Gastrocnemius medialis (tissue), 4 donors: ENCODE measurements around the gene ABTB2. TPM values are rescaled to one million over a fixed set of nuclear protein-coding genes. Genes with fewer than 3 reads are reported as not detected.

ENCODE experiments used
- ATAC-seq, 2 donors: fragments of 150-250 bp; one replicate each; pipeline ENCODE4 v1.9.1; 2016
- DNase-seq, 2 donors: peaks; one replicate each; pipeline ENCODE4 v3.0.0-alpha.2; 2019
- H3K27ac ChIP-seq, 4 donors: fragments of 200-600 bp; sonication (generic); 1 replicate in 1 of 4; 2 replicates in 3 of 4; pipeline ENCODE4 v1.5.1; 2016 to 2018; ENCODE audit warnings: mild to moderate bottlenecking in 2 of 4, moderate library complexity in 1 of 4
- H3K27me3 ChIP-seq, 3 donors: fragments of 200-600 bp; sonication (generic) in 2 of 3; 1 replicate in 1 of 3; 2 replicates in 2 of 3; pipeline versions ENCODE4 v1.5.1 to v1.6.0; 2016 to 2019; ENCODE audit warnings: mild to moderate bottlenecking in 1 of 3, moderate library complexity in 1 of 3
- H3K36me3 ChIP-seq, 2 donors: fragments of 200-600 bp; sonication (generic) in 1 of 2; one replicate each; pipeline ENCODE4 v1.5.1; 2017 to 2018
- H3K4me1 ChIP-seq, 2 donors: fragments of 200-600 bp; sonication (generic) in 1 of 2; one replicate each; pipeline ENCODE4 v1.5.1; 2016 to 2017; ENCODE audit warnings: mild to moderate bottlenecking in 2 of 2
- H3K4me3 ChIP-seq, 4 donors: fragments of 200-600 bp; sonication (generic) in 3 of 4; 1 replicate in 1 of 4; 2 replicates in 3 of 4; pipeline ENCODE4 v1.5.1; 2016 to 2019; ENCODE audit warnings: mild to moderate bottlenecking in 2 of 4
- H3K9me3 ChIP-seq, 3 donors: fragments of 200-600 bp; sonication (generic) in 2 of 3; 1 replicate in 1 of 3; 2 replicates in 2 of 3; pipeline ENCODE4 v1.5.1; 2016 to 2019
- POLR2A ChIP-seq, 2 donors: fragments of 450-650 bp; IDR thresholded peaks; one replicate each; pipeline ENCODE4 v1.6.1; 2017; ENCODE audit warnings: antibody characterized with exemption in 2 of 2, mild to moderate bottlenecking in 2 of 2, moderate library complexity in 2 of 2
- in situ Hi-C, 4 donors: fragments of 200-750 bp; cut with MboI; loops; one replicate each; pipeline versions ENCODE4 v1.15.0 to v1.8.0; 2017; ENCODE audit warnings: low sequenced_read_pairs in 4 of 4
- intact Hi-C: fragments of 100-400 bp; cut with DNase I; formaldehyde crosslinking; loops from one replicate; pipeline ENCODE4 v1.15.1; 2023; ENCODE audit warnings: low total_unique reads
- total RNA-seq, 4 donors: library from RNA; depleted of rRNA; stranded (reverse); fragments of >200 nt; gene quantifications; one replicate each; pipeline versions ENCODE4 v1.1.0 to v1.2.3, GENCODE V29; 2016
- TF ChIP-seq, protein P1 (sequence below), 5 experiments: fragments of 450-650 bp in 3 of 5; fragments of 200-600 bp in 2 of 5; sonication (generic) in 2 of 5; IDR thresholded peaks in 4 of 5; conservative IDR thresholded peaks in 1 of 5; 1 replicate in 4 of 5; 2 replicates in 1 of 5; pipeline ENCODE4 v1.5.1; 2016 to 2019; ENCODE audit warnings: antibody characterized with exemption in 5 of 5, mild to moderate bottlenecking in 3 of 5, moderate library complexity in 3 of 5

The ABTB2 gene
- total RNA-seq, 4 donors from 2014 or later: 8.8 to 30.7 (median 12.2) TPM

DNA sequence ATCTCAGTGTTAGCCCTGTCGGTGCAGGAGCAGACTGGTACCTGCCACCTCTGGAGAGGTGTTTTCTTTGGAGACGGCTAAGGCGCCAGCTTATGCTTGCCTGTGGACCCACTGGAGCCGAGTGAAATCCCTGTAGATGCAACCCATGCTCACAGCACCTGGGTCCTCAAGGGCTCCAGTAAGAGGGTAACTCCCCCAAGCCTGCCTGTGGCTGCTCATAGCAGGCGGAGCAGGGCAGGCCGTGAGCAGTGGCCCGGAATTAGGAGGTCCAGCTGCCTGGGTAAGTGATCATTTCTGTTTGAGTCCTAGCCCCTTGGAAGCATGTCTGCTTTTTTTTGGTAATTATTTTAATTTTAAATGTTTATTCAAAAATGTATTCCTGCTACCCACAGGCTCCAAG lies 208.5 kb downstream of the ABTB2 start:
- Histone ChIP-seq H3K4me1 (no peaks in the 10 kb centered on the region), H3K27ac (no peak overlapping the region), H3K4me3 (no peak overlapping the region), H3K36me3 (peaks cover 0 to 68% of the 10 kb centered on the region in 2 donors), H3K9me3 (no peaks in the 10 kb centered on the region), H3K27me3 (no peaks in the 10 kb centered on the region)
- DNase-seq (no peak), ATAC-seq (no peak)
- in situ Hi-C loops (no loop called here), intact Hi-C loops (no loop called here)
- TF ChIP-seq, protein P1, sequence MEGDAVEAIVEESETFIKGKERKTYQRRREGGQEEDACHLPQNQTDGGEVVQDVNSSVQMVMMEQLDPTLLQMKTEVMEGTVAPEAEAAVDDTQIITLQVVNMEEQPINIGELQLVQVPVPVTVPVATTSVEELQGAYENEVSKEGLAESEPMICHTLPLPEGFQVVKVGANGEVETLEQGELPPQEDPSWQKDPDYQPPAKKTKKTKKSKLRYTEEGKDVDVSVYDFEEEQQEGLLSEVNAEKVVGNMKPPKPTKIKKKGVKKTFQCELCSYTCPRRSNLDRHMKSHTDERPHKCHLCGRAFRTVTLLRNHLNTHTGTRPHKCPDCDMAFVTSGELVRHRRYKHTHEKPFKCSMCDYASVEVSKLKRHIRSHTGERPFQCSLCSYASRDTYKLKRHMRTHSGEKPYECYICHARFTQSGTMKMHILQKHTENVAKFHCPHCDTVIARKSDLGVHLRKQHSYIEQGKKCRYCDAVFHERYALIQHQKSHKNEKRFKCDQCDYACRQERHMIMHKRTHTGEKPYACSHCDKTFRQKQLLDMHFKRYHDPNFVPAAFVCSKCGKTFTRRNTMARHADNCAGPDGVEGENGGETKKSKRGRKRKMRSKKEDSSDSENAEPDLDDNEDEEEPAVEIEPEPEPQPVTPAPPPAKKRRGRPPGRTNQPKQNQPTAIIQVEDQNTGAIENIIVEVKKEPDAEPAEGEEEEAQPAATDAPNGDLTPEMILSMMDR (IDR thresholded peaks at IDR 0.05 in 4 of 5, conservative IDR thresholded peaks at IDR 0.05 in 1 of 5): no peak
- no peak for TF ChIP-seq POLR2A (IDR thresholded peaks at IDR 0.05)

DNA sequence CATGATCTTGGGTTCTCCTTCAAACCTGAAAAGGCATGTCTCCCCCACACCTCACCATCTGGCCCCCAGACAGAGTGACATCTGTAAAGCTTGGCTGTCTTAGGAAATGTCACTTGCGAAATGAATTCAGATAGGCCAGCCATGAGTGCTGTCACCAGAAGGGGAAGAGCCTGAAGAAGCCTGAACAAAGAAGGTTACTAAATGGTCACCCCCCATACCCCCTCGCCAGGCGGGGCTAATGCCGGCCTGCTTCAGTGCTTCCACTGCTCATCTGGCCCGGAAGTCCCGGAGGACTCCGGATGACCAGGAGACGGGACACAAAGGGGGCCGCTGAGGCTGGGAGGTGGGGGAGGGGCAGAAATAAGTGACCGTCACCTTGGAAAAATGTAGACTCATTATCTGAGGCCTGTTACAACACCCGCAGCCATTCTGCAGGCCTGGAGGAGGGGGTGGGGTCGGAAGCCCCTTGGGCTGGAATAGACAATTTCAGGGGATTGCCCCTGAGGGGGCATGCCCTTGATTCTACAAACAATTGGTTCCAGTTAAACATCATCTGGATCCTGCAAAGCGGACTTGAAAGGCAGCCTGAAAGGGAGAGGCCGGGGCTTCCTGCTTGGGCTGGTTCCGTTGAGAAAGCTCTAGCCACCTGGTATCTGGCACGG lies 209.2 kb downstream of the ABTB2 start:
- H3K4me1 ChIP-seq: no peaks in the 10 kb centered on the region
- ATAC-seq (no peak), DNase-seq (no peak)
- H3K4me3 ChIP-seq: no peak overlapping the region
- TF ChIP-seq, protein P1 (IDR thresholded peaks at IDR 0.05 in 4 of 5, conservative IDR thresholded peaks at IDR 0.05 in 1 of 5): no peak
- TF ChIP-seq POLR2A (IDR thresholded peaks at IDR 0.05): no peak
- H3K9me3 ChIP-seq: no peaks in the 10 kb centered on the region
- H3K36me3 ChIP-seq: peaks cover 0 to 75% of the 10 kb centered on the region in 2 donors
- in situ Hi-C loops: no loop called here
- intact Hi-C loops: no loop called here
- H3K27me3 ChIP-seq: no peaks in the 10 kb centered on the region
- no peak overlapping the region for H3K27ac ChIP-seq

DNA sequence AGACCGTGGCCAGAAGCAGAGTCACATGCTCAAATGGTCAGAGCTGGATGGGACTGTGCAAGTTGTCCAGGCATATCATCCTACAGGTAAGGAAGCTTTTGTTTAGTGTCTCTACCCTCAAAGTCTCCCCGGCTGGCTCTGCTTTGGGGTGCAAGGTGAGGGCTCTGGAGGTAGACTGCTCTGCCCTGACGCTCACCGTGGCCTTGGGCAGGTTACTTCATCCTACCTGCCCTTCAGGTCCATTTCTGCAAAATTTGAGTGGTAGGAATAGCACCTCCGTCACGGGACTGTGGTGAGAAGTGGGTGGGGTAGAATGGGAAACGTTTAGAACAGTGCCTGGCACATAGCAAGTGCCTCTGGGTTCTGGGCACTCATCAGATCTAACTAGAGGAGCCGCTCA lies 210.2 kb downstream of the ABTB2 start:
- TF ChIP-seq, protein P1 (IDR thresholded peaks at IDR 0.05 in 4 of 5, conservative IDR thresholded peaks at IDR 0.05 in 1 of 5): no peak
- no peak for TF ChIP-seq POLR2A (IDR thresholded peaks at IDR 0.05)
- no peak for ATAC-seq
- Histone ChIP-seq H3K4me3 (no peak overlapping the region), H3K27me3 (no peaks in the 10 kb centered on the region), H3K4me1 (no peaks in the 10 kb centered on the region), H3K36me3 (peaks cover 3 to 81% of the 10 kb centered on the region in 2 donors), H3K27ac (no peak overlapping the region), H3K9me3 (no peaks in the 10 kb centered on the region)
- intact Hi-C loops: no loop called here
- DNase-seq: no peak
- in situ Hi-C loops: no loop called here

DNA sequence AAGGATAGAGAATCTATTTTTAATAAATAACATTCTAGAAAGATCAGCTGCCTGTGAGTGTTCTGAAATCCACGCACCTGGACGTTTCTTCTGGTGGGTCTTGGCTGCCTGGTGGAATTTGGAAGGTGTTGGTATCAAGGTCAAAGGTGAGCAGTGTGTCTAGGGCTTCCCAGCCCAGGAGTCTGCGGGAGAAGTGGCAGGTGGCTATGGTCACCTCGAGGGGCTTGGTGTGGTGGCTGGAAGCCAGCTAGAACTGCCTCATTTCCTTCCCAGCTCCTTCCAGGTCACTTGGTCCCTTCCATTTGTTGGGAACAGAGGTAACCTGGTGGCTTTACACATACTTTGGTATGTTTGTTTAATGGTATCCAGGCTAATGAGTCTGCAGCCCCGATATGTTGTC lies 210.9 kb downstream of the ABTB2 start:
- no peak for TF ChIP-seq POLR2A (IDR thresholded peaks at IDR 0.05)
- TF ChIP-seq, protein P1 (IDR thresholded peaks at IDR 0.05 in 4 of 5, conservative IDR thresholded peaks at IDR 0.05 in 1 of 5): no peak
- Histone ChIP-seq H3K4me3 (no peak overlapping the region), H3K27me3 (no peaks in the 10 kb centered on the region), H3K4me1 (no peaks in the 10 kb centered on the region), H3K36me3 (peaks cover 3 to 81% of the 10 kb centered on the region in 2 donors), H3K9me3 (no peaks in the 10 kb centered on the region), H3K27ac (no peak overlapping the region)
- in situ Hi-C loops (no loop called here), intact Hi-C loops (no loop called here)
- ATAC-seq: no peak
- DNase-seq: no peak

DNA sequence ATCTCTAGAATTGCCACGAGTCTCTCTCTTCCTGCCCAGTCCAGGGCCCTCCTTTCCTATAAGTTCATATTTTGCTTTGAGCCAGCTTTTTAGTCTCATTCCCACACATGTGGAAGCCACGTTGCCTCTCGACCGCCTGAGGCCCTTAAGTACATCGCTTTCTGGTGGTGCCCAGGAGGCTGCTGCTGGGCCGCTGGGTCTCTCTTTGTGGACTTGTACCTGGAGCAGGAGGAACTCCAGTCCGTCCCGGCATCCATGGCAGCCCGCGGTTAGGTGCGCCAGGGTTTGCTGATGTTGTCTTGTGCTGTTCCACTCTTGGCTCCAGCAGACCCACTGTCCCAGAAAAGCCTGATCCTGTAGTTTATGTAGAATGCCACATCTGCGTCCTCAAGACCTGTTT lies 211.4 kb downstream of the ABTB2 start:
- DNase-seq (no peak), ATAC-seq (no peak)
- Histone ChIP-seq H3K4me3 (no peak overlapping the region), H3K4me1 (no peaks in the 10 kb centered on the region), H3K27me3 (no peaks in the 10 kb centered on the region), H3K9me3 (no peaks in the 10 kb centered on the region), H3K27ac (no peak overlapping the region), H3K36me3 (peaks cover 5 to 81% of the 10 kb centered on the region in 2 donors)
- no peak for TF ChIP-seq POLR2A (IDR thresholded peaks at IDR 0.05)
- intact Hi-C loops (no loop called here), in situ Hi-C loops (no loop called here)
